Osteocyte (in vitro differentiated cells): ENCODE results near the gene ADCY2. TPM values are rescaled to one million over a fixed set of nuclear protein-coding genes. Genes with fewer than 3 reads are reported as not detected.
A peak's percentile ranks its signal among the peaks of the same experiment; 100 is the strongest.

Source experiments
- DNase-seq: peaks from one replicate; pipeline ENCODE4 v3.0.0; 2021; ENCODE audit warnings: mixed read lengths; ENCODE audit not compliant: unreplicated experiment; ENCODE audit errors: extremely low spot score
- H3K27ac Mint-ChIP-seq: one replicate; pipeline ENCODE4 v1.8.0; 2021; ENCODE audit warnings: mild to moderate bottlenecking, mixed read lengths; ENCODE audit not compliant: unreplicated experiment
- H3K27me3 Mint-ChIP-seq: one replicate; pipeline ENCODE4 v1.8.0; 2021; ENCODE audit warnings: mixed read lengths; ENCODE audit not compliant: unreplicated experiment
- H3K36me3 Mint-ChIP-seq: one replicate; pipeline ENCODE4 v1.8.0; 2021; ENCODE audit warnings: mixed read lengths; ENCODE audit not compliant: unreplicated experiment
- H3K4me1 Mint-ChIP-seq: one replicate; pipeline ENCODE4 v1.8.0; 2021; ENCODE audit warnings: mixed read lengths; ENCODE audit not compliant: unreplicated experiment
- H3K4me3 Mint-ChIP-seq: one replicate; pipeline ENCODE4 v1.8.0; 2021; ENCODE audit warnings: mild to moderate bottlenecking, moderate library complexity, mixed read lengths; ENCODE audit not compliant: unreplicated experiment
- H3K9me3 Mint-ChIP-seq: one replicate; pipeline ENCODE4 v1.8.0; 2021; ENCODE audit warnings: mixed read lengths; ENCODE audit not compliant: unreplicated experiment
- total RNA-seq: library from RNA; stranded (reverse); gene quantifications from 2 replicates; pipeline ENCODE4 v1.2.1, GENCODE V29; 2021
- TF ChIP-seq, protein P1 (sequence below): fragments of 200-600 bp; sonication (generic); IDR thresholded peaks from 2 replicates; pipeline ENCODE4 v1.5.0; 2021; ENCODE audit warnings: antibody characterized with exemption, mild to moderate bottlenecking, moderate library complexity

Gene ADCY2
- total RNA-seq, 1 donor from 2014 or later, result not detected

DNA sequence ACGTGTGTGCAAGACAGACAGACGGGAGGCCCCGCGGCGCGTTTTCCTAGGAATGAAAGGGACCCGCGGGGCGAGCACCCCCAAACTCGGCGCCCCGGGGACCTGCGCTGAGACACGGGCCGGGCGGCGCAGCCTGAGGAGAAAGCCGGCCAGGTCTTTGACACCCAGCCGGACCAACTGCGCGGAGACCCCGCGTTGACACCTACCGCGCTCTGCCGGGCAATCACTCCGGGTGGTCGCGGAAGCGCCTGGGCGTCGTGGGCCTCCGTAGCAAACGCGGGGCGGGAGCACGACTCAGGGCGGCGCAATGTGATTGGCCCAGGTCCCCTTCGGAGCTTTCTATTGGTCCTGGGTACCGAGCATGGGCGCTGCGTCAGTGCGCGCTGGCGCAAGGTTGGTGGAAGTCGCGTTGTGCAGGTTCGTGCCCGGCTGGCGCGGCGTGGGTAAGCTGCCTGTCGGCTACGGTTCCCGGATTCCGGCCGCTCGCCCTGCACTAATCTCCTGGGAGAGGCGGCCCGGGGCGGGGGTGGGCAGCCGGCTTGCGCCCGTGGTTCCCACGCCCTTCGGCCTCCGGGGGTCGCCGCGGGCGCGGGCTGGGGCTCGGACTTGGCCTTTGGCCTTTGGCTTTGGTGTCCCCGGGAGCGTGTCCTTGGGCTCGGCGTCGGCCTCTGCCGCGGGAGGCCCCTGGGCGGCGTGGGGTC, 473.0 kb downstream of the ADCY2 start, which contains the start of the genes FASTKD3 and MTRR:
FASTKD3 (minus strand) TSS at position 259 of the 701 bp plus-strand sequence. CDS start 948 bp downstream, outside the sequence.
MTRR (plus strand) TSS at position 376 of the 701 bp plus-strand sequence. CDS start 1,647 bp downstream, outside the sequence.
- Mint-ChIP-seq H3K9me3 (no peaks in the 10 kb centered on the region), H3K4me3 (peak within 1 kb of the TSS; percentile 94), H3K4me1 (peaks cover 20% of the 10 kb centered on the region), H3K36me3 (peaks cover 6% of the 10 kb centered on the region), H3K27me3 (no peaks in the 10 kb centered on the region), H3K27ac (peak within 1 kb of the TSS; percentile 76)
- TF ChIP-seq, protein P1, sequence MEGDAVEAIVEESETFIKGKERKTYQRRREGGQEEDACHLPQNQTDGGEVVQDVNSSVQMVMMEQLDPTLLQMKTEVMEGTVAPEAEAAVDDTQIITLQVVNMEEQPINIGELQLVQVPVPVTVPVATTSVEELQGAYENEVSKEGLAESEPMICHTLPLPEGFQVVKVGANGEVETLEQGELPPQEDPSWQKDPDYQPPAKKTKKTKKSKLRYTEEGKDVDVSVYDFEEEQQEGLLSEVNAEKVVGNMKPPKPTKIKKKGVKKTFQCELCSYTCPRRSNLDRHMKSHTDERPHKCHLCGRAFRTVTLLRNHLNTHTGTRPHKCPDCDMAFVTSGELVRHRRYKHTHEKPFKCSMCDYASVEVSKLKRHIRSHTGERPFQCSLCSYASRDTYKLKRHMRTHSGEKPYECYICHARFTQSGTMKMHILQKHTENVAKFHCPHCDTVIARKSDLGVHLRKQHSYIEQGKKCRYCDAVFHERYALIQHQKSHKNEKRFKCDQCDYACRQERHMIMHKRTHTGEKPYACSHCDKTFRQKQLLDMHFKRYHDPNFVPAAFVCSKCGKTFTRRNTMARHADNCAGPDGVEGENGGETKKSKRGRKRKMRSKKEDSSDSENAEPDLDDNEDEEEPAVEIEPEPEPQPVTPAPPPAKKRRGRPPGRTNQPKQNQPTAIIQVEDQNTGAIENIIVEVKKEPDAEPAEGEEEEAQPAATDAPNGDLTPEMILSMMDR, result no peak
- peak; percentile 96 for DNase-seq

DNA sequence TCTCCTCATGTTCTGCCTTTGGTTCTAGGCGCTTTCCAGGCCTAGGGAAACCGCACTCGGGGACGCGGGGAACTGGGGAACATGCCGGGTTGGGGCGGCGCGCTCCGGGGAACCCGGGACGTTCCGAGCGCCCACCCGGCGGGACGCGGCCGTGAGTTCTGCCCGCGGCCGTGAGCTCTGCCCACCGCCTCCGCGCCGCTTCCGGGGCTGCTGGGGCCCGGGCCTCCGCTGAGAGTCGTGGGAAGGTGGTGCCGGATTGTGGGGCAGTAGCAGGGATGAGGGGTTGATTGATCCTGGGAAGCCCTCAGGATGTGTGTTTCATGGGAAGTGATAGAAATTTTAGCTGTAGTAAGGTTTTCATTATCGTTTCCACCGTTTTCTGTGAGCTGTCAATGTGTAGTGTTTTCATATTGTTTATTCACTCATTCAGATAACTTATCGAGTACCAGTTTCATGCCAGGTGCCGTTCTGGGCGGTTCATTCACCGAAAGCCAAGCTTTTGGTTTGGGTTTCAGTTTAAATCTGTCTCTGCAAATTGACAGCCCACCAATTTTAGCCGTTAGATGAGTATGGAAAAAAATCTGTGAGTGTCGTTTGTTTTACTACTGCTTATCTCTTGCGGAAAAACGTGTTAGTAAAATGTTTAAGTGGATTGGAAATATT, 473.7 kb downstream of the ADCY2 start:
- Mint-ChIP-seq H3K4me3 (peak overlapping the region; percentile 94), H3K9me3 (no peaks in the 10 kb centered on the region), H3K4me1 (peaks cover 20% of the 10 kb centered on the region), H3K27me3 (no peaks in the 10 kb centered on the region), H3K36me3 (peaks cover 7% of the 10 kb centered on the region), H3K27ac (peak overlapping the region; percentile 27)
- TF ChIP-seq, protein P1, result no peak
- no peak for DNase-seq

DNA sequence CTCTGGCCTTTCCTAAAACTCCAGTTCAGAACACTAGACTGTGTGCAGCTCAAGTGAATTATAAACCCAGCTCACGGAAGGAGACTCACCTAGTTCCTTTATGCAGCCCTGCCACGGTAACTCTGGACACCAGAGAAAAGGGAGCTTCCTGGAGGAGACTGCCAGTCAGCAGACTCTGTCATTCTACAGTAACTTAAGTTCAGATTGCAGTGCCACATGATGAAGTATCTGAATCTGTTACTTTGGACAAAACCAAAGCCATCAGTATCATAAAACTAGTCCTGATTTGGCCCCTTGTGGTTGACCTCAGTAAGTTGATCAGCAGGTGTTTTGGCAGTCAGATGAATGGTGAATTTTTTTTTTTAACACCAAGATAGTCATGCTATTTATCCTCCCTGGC, 475.7 kb downstream of the ADCY2 start:
- no peaks in the 10 kb centered on the region for H3K27me3 Mint-ChIP-seq
- H3K4me1 Mint-ChIP-seq, result peaks cover 20% of the 10 kb centered on the region
- TF ChIP-seq, protein P1, result no peak
- peaks cover 22% of the 10 kb centered on the region for H3K36me3 Mint-ChIP-seq
- H3K9me3 Mint-ChIP-seq, result no peaks in the 10 kb centered on the region
- no peak for DNase-seq
- no peak overlapping the region for H3K4me3 Mint-ChIP-seq
- H3K27ac Mint-ChIP-seq, result no peak overlapping the region

DNA sequence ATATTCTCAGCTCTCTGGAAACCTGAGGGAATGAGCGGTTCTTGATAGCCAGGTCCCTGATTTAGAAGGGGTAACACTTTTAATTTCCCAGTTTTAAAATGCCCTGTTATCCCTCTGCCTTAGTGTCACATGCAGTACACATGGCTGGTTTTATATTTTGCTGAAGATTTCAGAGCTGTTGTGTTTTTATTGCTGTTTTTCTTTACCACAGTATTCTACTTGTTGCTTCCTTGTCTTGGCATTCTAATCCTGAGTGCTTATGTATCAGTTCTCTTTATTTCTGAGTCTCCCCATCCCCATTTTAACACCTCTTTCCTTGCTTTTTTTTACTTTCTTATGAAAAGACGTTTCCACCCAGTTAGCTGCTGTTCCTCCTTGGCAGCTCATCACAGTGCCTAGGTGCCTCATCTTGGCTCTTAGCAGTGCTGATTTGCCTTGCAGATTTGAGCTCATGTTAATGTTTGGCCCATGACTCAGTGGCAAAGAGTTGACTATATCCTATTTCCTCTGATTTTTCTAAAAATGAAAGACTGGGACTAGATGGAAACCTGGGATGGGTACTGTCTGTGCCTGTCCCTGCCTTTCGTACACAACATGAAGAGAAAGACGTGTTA, 476.7 kb downstream of the ADCY2 start:
- no peak overlapping the region for H3K4me3 Mint-ChIP-seq

More for the DNA sequence above, 476.7 kb downstream of the ADCY2 start:
- H3K27me3 Mint-ChIP-seq, result no peaks in the 10 kb centered on the region
- no peaks in the 10 kb centered on the region for H3K9me3 Mint-ChIP-seq
- H3K36me3 Mint-ChIP-seq, result peaks cover 24% of the 10 kb centered on the region
- no peak for DNase-seq
- H3K27ac Mint-ChIP-seq, result no peak overlapping the region
- TF ChIP-seq, protein P1, result no peak
- peaks cover 20% of the 10 kb centered on the region for H3K4me1 Mint-ChIP-seq
